ENCODE results near the gene GALR2.
"Not testable (repeated sequence)": the region's sequence is repeated elsewhere in the genome, so short reads cannot be mapped to it uniquely, and the experiment has no call there.

Gene GALR2

GRCh38 chr17:76050538-76051467, 23.8 kb upstream of the GALR2 start:
- DNase-seq (ENCODE audit: low read depth), result no peak

GRCh38 chr17:76051561-76051960, 23.0 kb upstream of the GALR2 start:
- no peak for DNase-seq (ENCODE audit: low read depth)

DNA sequence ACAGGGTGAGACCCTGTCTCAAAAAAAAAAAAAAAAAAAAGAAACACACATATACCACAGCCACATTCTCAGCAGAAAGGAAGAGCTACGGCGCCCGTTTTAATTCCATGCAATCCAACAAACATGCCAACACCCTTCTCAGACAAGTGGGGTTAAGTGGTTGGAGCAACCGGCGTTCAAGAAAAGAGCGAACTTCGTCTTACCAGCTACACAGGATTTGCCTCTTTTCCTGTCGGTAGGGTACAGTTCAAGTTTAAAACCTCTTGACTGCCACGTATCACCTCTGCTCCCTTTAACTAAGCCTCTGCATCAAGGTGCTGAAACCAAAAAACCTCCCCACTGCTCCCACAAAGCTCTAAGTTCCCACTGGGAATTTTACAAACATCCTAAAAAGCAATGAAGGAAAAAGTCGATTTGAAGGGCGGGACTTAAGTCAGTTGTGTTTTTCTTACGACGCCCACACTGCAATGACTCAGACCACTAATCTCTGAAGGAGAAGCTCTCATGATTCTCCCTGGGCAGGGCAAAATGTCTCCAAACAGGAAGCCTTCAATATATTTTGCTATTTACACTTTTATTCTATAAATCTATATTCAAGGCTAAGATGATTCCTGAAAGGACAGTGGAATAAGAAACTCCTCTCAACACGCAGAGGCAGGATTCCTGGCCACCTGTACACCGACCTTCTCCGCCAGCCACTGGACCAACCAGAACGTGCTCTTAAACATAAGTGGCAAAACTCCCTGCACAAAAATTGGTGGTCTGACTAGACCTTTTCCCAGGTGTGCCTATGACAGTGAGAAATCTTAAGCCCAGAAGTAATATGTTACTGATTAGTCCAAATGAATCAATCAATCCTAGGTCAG, 21.1 kb upstream of the GALR2 start:
- peak; percentile 70 for DNase-seq (ENCODE audit: low read depth)

- peak; percentile 43 for DNase-seq (ENCODE audit: low read depth)
Measured at GRCh38 chr17:76054112-76054476, 20.5 kb upstream of the GALR2 start.

DNA sequence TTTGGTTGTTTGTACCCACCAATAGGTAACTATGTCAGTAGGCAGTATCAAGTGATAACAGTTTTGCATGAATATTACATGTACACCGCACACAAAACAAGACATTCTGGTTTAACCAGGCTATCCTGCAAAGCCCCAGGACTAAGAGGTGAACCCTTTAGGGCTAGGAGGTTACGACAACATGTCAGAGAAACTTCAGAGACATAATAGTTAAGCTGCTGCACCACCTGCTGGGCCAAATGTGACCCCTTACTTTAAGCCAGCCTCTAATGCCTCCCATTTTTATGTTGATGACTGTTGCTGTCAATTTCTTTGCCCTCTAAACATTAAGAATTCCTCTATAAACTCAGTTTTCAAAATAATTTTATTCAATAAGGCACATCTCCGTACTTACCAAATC, 17.7 kb upstream of the GALR2 start:
- DNase-seq (ENCODE audit: low read depth), result no peak

- not testable (repeated sequence) for DNase-seq (ENCODE audit: low read depth)
Measured at GRCh38 chr17:76058264-76058663, 16.3 kb upstream of the GALR2 start.

DNA sequence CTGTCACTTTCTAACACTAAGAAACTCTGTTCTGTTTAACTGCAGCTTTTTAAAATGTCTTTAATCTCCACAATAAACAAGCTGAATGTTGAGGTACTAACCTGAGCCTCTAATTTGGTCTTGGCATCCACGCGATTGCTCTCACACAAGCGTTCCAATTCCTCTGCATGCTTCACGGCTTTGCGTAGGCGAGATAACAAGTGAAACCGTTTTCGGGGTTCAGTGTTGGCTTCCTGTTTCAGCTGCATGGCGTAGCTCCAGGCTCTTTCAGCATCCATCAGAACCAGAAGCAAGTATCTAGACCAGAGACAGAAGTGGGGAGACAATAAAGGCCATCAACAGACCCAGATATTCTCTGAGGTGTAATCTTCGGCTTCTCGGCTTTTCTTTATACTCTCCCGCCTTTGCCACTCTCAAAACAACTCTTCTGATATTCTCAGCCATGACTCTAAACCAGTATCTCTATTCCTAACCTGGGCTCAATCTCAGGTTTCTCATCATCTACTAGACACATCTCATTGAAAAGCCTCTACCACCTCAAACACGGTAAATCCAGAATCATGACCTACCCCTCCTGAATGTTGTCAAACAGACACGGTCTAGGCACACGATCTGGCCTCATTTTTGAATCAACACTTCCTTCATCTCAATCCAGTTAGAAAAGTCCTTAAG, 10.6 kb upstream of the GALR2 start:
- DNase-seq (ENCODE audit: low read depth), result no peak

- DNase-seq (ENCODE audit: low read depth), result no peak
Measured at GRCh38 chr17:76065775-76066174, 8.8 kb upstream of the GALR2 start.

DNA sequence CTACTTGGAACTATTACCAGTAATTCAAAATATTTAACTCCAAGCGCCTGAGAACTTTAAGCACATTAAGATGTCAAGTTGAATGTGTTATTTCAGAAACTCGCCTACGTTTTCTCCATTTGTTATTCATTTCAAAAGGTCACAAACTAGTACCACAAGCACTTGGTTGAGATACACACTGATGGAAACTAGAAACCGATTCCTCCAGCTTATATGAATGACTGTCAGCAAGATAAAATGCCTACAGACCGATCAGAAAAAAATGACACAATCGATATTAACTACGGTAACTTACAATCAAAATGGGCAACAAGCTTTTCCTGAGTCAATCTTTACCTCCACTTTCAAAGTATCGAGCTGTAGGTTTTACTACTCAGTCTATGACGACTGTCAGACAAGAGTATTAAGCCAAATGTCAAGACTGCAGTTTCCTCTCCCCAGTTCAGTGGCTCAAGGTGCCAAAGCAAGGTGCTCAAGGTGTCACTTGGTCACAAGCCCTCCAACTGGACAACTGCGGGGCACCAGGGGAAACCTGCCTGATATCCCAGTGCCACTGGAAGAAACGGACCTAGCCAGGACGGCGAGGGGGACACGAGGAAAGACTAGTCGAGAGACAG, 2.9 kb upstream of the GALR2 start:
- no peak for DNase-seq (ENCODE audit: low read depth)

DNA sequence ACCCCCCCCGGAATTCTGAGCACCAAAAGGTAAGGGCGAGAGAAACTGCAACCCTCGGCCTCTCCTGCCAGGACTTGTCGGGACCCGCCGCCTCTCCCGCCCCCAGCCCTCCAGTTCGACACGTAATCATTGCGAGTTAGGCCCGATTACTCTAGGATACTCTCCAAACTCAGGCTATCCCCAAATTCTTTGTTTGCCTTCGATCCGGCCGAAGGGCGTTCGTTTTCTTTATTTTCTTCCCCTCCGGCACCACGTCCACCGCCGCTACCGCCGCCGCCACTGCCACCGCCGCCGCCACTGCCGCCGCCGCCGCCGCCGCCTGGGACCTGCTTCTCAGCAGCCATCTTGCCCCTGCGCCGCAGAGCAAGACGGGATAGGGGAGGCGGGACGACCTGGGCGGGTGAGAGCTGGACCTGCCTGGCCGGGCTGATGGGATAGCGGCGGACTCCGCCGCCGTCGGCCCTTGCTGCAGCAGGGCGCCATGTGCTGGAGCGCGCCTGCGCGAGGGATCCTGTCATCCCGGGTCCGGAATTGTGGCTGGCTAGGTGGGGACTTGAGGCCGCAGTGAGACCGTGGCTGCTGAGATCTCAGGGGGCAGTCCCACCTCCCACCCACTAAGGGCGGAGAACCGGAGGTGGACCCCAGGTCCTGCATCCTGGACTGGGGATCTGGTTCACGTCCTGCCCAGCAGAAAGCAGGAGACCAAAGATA, 2.3 kb upstream of the GALR2 start, which contains the start of gene SRP68:
TSS of gene SRP68 (minus strand) at position 370 of the 711 bp plus-strand sequence. CDS start at position 344, 26 bp downstream.
- peak; percentile 68 for DNase-seq (ENCODE audit: low read depth)

DNA sequence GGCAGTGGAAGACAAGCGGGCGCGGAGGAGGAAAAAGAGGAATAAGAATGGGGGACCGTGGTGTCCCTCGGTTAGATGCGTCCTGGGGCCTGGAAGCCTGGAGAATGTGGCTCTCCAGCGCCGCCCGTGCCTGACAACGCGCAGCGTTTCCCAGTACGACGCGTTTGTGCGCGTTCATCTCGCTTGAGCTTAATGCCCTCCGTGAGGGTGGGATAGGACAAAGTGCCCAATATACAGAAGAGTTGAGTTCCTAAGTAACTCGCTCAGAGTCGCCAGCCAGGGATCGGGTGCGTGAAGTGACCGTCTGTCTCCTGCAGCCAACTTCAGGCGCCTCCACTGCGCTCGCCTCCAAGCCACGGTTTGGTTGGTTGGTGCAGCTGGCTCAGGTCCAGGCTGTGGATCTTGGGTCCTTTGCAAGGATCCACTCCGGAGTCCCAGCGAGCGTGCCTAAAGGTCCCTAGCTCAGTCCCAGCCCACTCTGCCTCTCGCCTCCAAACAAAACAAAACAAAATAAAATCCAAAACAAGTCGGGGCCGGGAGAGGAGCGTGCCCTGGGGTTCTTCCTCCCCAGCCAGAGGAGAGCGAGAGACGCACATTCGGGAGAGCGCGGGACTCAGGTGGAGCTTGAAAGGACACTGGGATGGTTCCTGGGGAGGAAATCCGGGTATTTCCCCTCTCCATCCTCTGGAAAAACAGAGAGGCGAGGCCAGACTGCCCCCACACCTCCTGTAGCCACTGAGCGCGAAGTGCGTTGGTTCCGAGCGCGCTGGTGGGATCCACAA, 974 bp downstream of the GALR2 start:
- no peak for DNase-seq (ENCODE audit: low read depth)

GRCh38 chr17:76076146-76076764, 1.7 kb downstream of the GALR2 start:
- no peak for DNase-seq (ENCODE audit: low read depth)

DNA sequence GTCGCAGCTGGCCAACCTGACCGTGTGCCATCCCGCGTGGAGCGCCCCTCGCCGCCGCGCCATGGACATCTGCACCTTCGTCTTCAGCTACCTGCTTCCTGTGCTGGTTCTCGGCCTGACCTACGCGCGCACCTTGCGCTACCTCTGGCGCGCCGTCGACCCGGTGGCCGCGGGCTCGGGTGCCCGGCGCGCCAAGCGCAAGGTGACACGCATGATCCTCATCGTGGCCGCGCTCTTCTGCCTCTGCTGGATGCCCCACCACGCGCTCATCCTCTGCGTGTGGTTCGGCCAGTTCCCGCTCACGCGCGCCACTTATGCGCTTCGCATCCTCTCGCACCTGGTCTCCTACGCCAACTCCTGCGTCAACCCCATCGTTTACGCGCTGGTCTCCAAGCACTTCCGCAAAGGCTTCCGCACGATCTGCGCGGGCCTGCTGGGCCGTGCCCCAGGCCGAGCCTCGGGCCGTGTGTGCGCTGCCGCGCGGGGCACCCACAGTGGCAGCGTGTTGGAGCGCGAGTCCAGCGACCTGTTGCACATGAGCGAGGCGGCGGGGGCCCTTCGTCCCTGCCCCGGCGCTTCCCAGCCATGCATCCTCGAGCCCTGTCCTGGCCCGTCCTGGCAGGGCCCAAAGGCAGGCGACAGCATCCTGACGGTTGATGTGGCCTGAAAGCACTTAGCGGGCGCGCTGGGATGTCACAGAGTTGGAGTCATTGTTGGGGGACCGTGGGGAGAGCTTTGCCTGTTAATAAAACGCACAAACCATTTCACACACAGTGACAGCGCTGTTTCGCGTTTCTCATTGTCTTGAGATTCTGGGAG, 2.4 kb downstream of the GALR2 start:
- no peak for DNase-seq (ENCODE audit: low read depth)

DNA sequence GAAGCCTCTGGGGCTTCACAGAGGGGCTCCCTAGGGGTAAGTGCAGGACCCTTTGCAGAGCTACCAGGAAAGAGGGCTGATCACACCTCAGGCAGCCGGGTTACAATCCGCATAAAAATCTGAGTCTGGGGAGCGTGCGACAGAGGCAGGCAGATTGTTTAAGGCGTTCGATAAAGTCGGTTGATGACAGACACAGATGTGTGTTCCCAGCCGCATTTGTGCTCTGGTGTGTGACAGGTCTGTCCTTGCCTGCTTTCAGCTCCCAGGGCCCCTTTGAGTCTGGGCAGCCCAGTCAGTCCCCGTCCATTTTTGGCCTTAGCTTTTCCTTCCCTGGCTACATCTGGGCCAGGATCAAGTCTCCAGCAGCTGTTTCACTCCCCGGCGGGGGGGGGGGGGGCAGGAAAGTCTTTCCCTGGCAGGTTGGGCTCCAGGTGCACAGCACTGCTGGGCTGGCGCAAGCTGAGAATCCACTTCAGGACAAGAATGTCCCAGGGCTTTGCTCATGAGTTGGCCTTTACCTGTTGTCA, 3.1 kb downstream of the GALR2 start:
- DNase-seq (ENCODE audit: low read depth), result no peak

DNA sequence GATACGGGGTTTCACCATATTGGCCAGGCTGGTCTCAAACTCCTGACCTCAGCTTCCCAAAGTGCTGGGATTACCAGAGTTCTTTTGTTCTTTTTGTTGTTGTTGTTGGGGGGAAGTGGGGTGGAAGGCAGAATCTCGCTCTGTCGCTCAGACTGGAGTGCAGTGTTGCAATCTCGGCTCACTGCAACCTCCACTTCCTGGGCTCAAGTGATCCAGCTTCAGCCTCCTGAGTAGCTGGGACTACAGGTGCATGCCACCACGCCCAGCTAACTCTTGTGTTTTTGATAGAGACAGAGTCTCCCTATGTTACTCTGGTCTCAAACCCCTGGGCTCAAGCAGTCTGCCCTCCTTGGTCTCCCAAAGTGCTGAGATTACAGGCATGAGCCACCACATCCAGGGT, 3.8 kb downstream of the GALR2 start:
- DNase-seq (ENCODE audit: low read depth), result not testable (repeated sequence)

- DNase-seq (ENCODE audit: low read depth), result no peak
Measured at GRCh38 chr17:76078860-76079534, 4.4 kb downstream of the GALR2 start, which contains the start of gene ZACN. Gene ZACN (plus strand): TSS chr17:76079182. CDS start chr17:76079265, 83 bp downstream.

DNA sequence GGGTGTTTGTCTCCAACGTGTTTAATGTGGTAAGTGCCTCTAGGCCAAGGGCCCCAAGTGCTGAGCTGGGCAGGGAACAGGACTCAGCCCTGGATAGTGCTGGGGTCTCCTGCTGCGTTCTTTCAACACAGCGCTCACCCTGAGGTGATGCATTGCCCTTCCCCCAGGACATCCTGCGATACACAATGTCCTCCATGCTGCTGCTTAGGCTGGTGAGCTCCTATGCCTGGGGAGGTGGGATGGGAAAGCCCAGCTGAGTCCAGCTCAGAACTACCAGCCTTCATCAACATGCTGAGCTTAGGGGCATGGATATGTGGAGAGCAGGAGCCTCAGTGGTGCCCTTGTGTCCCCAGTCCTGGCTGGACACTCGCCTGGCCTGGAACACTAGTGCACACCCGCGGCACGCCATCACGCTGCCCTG, 5.0 kb downstream of the GALR2 start:
- DNase-seq (ENCODE audit: low read depth), result no peak
